Measurements from ENCODE around the gene RBP7.

GRCh38 chr1:10025354-10025753, 28.3 kb downstream of the RBP7 start:
- TF ChIP-seq CTCF (IDR thresholded peaks at IDR 0.05) (no peak), POLR2A (IDR thresholded peaks at IDR 0.05) (no peak)
